Measurements from ENCODE around the gene CHI3L1. TPM values are rescaled to one million over a fixed set of nuclear protein-coding genes. Genes with fewer than 3 reads are reported as not detected.

The CHI3L1 gene
- total RNA-seq, 3 donors from 2014 or later = 14.2 to 638 (median 426) TPM

GRCh38 chr1:203211812-203212211 lies 25.3 kb upstream of the CHI3L1 start:
- Histone ChIP-seq H3K4me3 (no peak overlapping the region), H3K9me3 (no peaks in the 10 kb centered on the region), H3K4me1 (peaks cover 0 to 8% of the 10 kb centered on the region in 2 donors), H3K27me3 (no peaks in the 10 kb centered on the region), H3K36me3 (no peaks in the 10 kb centered on the region), H3K27ac (no peak overlapping the region)
- intact Hi-C loops (cut with DNase I; ENCODE audit: low total_unique reads) = no loop called here
- DNase-seq (ENCODE audit: low spot score in 2 of 2) = no peak
- TF ChIP-seq CTCF (IDR thresholded peaks at IDR 0.05) (no peak), POLR2AphosphoS5 (IDR thresholded peaks at IDR 0.05) (no peak), POLR2A (IDR thresholded peaks at IDR 0.05) (no peak)

GRCh38 chr1:203210988-203211387 lies 24.5 kb upstream of the CHI3L1 start:
- peaks cover 0 to 3% of the 10 kb centered on the region in 2 donors for H3K4me1 ChIP-seq
- no peaks in the 10 kb centered on the region for H3K36me3 ChIP-seq
- H3K27ac ChIP-seq = no peak overlapping the region
- no peak for DNase-seq (ENCODE audit: low spot score in 2 of 2)
- intact Hi-C loops (cut with DNase I; ENCODE audit: low total_unique reads) = no loop called here
- no peak for TF ChIP-seq CTCF (IDR thresholded peaks at IDR 0.05)
- TF ChIP-seq POLR2AphosphoS5 (IDR thresholded peaks at IDR 0.05) = no peak
- no peak for TF ChIP-seq POLR2A (IDR thresholded peaks at IDR 0.05)
- H3K27me3 ChIP-seq = no peaks in the 10 kb centered on the region
- no peaks in the 10 kb centered on the region for H3K9me3 ChIP-seq
- no peak overlapping the region for H3K4me3 ChIP-seq

GRCh38 chr1:203210350-203210749 lies 23.8 kb upstream of the CHI3L1 start:
- Histone ChIP-seq H3K27ac (no peak overlapping the region), H3K36me3 (no peaks in the 10 kb centered on the region), H3K9me3 (no peaks in the 10 kb centered on the region), H3K27me3 (no peaks in the 10 kb centered on the region), H3K4me1 (no peaks in the 10 kb centered on the region), H3K4me3 (no peak overlapping the region)
- no peak for TF ChIP-seq CTCF (IDR thresholded peaks at IDR 0.05)
- no peak for TF ChIP-seq POLR2AphosphoS5 (IDR thresholded peaks at IDR 0.05)
- TF ChIP-seq POLR2A (IDR thresholded peaks at IDR 0.05) = no peak
- intact Hi-C loops (cut with DNase I; ENCODE audit: low total_unique reads) = no loop called here
- DNase-seq (ENCODE audit: low spot score in 2 of 2) = no peak

- no peak for TF ChIP-seq POLR2A (IDR thresholded peaks at IDR 0.05)
- TF ChIP-seq CTCF (IDR thresholded peaks at IDR 0.05) = no peak
- TF ChIP-seq POLR2AphosphoS5 (IDR thresholded peaks at IDR 0.05) = no peak
- Histone ChIP-seq H3K4me3 (no peak overlapping the region), H3K9me3 (no peaks in the 10 kb centered on the region), H3K27ac (no peak overlapping the region), H3K27me3 (no peaks in the 10 kb centered on the region), H3K4me1 (no peaks in the 10 kb centered on the region), H3K36me3 (no peaks in the 10 kb centered on the region)
- intact Hi-C loops (cut with DNase I; ENCODE audit: low total_unique reads) = no loop called here
- DNase-seq (ENCODE audit: low spot score in 2 of 2) = no peak
These were observed 21.7 kb upstream of the CHI3L1 start for GRCh38 chr1:203208181-203208580.

- TF ChIP-seq POLR2AphosphoS5 (IDR thresholded peaks at IDR 0.05) = no peak
- no peak for TF ChIP-seq CTCF (IDR thresholded peaks at IDR 0.05)
- TF ChIP-seq POLR2A (IDR thresholded peaks at IDR 0.05) = no peak
- no peak for DNase-seq (ENCODE audit: low spot score in 2 of 2)
- Histone ChIP-seq H3K4me3 (no peak overlapping the region), H3K27me3 (no peaks in the 10 kb centered on the region), H3K4me1 (no peaks in the 10 kb centered on the region), H3K9me3 (no peaks in the 10 kb centered on the region), H3K27ac (no peak overlapping the region), H3K36me3 (no peaks in the 10 kb centered on the region)
- intact Hi-C loops (cut with DNase I; ENCODE audit: low total_unique reads) = loop anchor here (2.0 kb wide), 1 partner anchor 167 kb away; no protein-coding TSS in a partner anchor
These were observed 21.2 kb upstream of the CHI3L1 start for GRCh38 chr1:203207751-203208150.
